GM12892 (cell line): ENCODE measurements around the gene WDR7.
A peak's percentile ranks its signal among the peaks of the same experiment; 100 is the strongest.

Source experiments
- DNase-seq: peaks from one replicate; pipeline ENCODE4 v3.0.0; 2011; ENCODE audit not compliant: insufficient read length
- FAIRE-seq: peaks from 2 replicates; lab custom pipeline; 2011; peaks lifted over from hg19 to GRCh38; lab: Jason Lieb, UNC
- POLR2A ChIP-seq: IDR thresholded peaks from 2 replicates; pipeline ENCODE4 v1.6.1; 2011; ENCODE audit warnings: low read depth, low read length, control low read depth
- POLR2AphosphoS5 ChIP-seq: IDR thresholded peaks from 2 replicates; pipeline ENCODE4 v1.6.1; 2011; ENCODE audit warnings: low read depth, low read length, control low read depth
- TAF1 ChIP-seq: IDR thresholded peaks from 2 replicates; pipeline ENCODE4 v1.6.1; 2011; ENCODE audit warnings: low read depth, mild to moderate bottlenecking, control low read depth, low read length, borderline replicate concordance

Gene WDR7

GRCh38 chr18:56831988-56832387 is 180.8 kb downstream of the WDR7 start:
- TF ChIP-seq POLR2A (no peak), POLR2AphosphoS5 (no peak), TAF1 (no peak)
- DNase-seq (no peak), FAIRE-seq (no peak)

GRCh38 chr18:56835331-56835730 is 184.2 kb downstream of the WDR7 start:
- no peak for FAIRE-seq
- TF ChIP-seq TAF1 (no peak), POLR2A (no peak), POLR2AphosphoS5 (no peak)
- no peak for DNase-seq

DNA sequence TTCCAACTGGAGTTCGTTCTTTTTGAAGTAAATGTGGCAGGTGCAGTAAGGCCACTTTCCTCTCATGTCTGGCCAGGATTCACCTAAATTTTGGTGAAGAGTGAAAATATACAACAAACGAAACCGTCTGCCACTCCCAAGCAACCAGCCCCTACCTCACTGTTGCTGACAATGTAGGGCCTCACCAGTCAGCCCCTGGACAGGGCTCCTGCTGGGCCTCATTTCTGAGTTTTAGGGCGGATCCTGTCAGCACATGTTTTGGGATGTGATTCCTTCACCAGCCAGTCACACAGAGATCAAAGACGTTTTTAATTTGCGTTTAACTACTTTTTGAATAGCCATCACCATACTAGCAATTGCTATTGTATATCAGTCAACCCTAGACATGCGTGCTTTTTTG is 185.0 kb downstream of the WDR7 start:
- no peak for DNase-seq
- no peak for TF ChIP-seq POLR2A
- no peak for TF ChIP-seq POLR2AphosphoS5
- TF ChIP-seq TAF1, result no peak
- FAIRE-seq, result no peak

DNA sequence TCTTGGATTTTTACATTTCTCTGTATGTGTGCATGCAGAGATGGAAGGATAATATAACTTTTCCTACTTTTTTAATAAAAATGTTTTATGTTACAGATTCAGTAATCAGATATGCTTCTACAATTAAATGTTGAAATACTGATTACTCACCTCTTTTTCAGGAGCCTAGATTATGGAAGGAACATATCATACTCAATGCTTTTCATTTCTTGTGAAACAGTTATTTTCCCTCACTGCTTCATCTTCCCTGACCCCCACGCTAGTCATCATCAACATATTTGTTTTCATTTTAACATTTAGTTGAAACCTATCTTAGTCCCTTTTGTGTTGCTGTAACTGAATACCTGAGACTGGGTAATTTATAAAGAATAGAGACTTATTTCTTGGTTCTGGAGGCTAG is 190.7 kb downstream of the WDR7 start:
- TF ChIP-seq POLR2A, result no peak
- no peak for TF ChIP-seq POLR2AphosphoS5
- no peak for TF ChIP-seq TAF1

DNA sequence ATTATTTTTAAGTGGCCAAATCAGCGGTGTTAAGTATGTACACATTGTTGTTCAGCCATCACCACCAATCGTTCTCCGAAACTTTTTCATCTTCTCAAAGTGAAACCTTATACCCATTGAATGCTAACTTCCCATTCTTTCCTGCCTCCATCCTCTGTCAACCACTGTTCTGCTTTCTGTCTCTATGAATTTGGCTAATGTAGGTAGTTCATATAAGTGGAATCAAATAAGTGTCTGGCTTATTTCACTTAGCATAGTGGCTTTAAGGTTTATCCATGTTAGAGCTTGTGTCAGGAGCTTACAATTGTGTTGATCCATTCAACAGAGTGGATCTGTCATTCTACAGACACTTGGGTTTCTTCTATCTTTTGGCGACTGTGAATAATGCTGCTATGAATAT is 192.1 kb downstream of the WDR7 start:
- DNase-seq (no peak), FAIRE-seq (no peak)
- TF ChIP-seq POLR2A (no peak), TAF1 (no peak)

More for the DNA sequence above, 190.7 kb downstream of the WDR7 start:
- FAIRE-seq (no peak), DNase-seq (no peak)

- DNase-seq, result no peak
- no peak for FAIRE-seq
- TF ChIP-seq TAF1 (no peak), POLR2A (no peak), POLR2AphosphoS5 (no peak)
Measured at GRCh38 chr18:56844556-56844955, 193.4 kb downstream of the WDR7 start.

DNA sequence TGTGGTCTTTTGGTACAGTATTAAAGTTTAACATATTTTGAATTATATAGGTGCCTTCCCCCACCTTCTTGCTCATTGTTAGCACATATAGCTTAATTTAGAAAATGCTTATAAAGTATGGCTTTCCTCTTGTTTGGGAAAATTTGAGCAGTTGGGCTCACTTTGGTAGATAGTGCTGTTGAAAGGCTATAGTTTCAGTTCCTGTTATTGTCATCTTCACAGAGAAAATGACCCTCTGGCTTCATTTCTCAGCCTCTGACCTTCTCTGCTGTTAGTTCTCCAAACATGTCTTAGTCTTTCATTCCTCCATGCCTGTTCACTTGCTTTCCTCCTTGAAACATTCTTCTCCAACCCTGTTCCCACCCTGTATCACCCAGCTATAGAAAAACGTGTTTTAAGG is 200.6 kb downstream of the WDR7 start:
- FAIRE-seq (peak; percentile 84), DNase-seq (no peak)
- no peak for TF ChIP-seq TAF1
- no peak for TF ChIP-seq POLR2A
- TF ChIP-seq POLR2AphosphoS5, result no peak

DNA sequence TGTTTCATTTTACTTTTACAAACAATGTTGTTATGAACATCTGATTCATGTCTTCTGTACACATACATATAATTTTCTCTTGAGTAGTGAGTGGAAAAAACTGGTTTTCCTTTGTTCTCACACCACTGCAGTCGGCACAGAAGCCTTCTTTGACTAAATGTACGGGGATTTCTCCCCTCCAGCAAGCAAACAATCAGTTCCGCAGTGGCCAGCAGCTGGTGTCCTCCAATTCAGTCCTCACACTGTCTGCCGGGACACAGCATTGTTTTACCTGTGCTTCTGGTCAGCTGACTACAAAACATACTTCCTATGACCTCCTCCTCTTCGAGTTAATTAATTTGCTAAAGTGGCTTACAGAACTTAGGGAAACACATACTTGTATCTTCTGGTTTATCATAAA is 202.8 kb downstream of the WDR7 start:
- FAIRE-seq, result no peak
- TF ChIP-seq TAF1, result no peak
- no peak for TF ChIP-seq POLR2AphosphoS5
- no peak for TF ChIP-seq POLR2A
- no peak for DNase-seq

- FAIRE-seq (no peak), DNase-seq (no peak)
- TF ChIP-seq TAF1 (no peak), POLR2A (no peak), POLR2AphosphoS5 (no peak)
Measured at GRCh38 chr18:56861244-56861643, 210.1 kb downstream of the WDR7 start.

- TF ChIP-seq POLR2A, result no peak
- no peak for TF ChIP-seq TAF1
- no peak for TF ChIP-seq POLR2AphosphoS5
- peak; percentile 96 for FAIRE-seq
- no peak for DNase-seq
Measured at GRCh38 chr18:56869189-56869777, 218.1 kb downstream of the WDR7 start.

GRCh38 chr18:56870982-56871381 is 219.8 kb downstream of the WDR7 start:
- no peak for FAIRE-seq
- no peak for DNase-seq
- TF ChIP-seq POLR2A (no peak), POLR2AphosphoS5 (no peak), TAF1 (no peak)

DNA sequence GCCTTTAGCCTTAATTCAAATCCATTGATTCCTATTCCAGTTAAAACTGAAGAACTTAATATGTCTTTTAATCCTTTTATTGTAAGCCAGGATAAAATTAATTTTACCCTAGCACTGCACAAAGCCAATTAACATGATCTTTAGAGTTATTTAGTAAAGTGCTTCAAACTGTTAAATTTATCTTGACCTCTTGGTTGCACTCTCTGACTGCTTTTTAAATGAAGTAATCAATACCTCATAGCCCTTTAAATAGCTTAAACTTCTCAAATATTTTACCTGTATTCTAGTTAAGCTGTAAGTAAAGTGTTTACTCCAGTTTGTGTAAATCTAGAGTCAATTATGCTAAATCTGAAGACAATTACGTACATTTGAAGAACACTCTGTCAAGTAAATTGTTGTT is 221.0 kb downstream of the WDR7 start:
- FAIRE-seq (no peak), DNase-seq (no peak)
- TF ChIP-seq POLR2A (no peak), POLR2AphosphoS5 (no peak), TAF1 (no peak)

DNA sequence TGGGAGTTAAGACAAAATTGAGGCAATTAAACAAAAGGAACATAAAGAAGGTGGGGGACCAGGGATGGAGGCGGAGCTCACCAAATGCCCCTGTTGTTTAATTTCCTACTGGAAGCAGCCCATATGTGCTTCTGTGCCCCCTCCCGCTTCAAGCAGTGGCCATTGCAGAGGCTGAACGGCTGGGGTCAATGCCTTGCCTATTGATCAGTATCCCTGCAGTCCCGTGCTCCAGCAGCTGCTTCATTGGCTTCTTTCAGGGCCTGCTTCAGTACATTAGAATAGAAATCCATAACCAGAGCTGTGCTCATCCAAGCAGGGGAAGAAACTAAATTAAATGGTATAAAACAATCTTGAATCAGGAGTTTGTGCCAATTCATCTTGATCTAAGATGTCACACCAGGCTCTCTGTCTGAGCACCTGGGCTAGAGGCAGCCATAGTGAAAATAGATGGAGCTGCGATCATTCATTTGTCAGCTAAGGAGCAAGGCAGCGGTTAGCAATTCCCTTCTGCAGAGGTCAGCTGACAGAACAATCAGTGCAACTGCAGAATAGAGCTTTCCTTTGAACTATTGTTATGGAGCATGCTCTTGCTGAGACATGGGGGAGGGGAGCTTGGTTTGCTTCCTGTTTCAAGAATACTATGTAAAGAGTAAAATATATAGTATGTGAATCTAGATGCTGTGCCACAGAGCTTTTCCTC is 222.4 kb downstream of the WDR7 start:
- FAIRE-seq (no peak), DNase-seq (no peak)
- TF ChIP-seq POLR2A (no peak), TAF1 (no peak), POLR2AphosphoS5 (no peak)
